ENCODE results near the gene GIGYF1.

Gene GIGYF1

GRCh38 chr7:100679129-100679926 is 14.7 kb downstream of the GIGYF1 start:
- H4K12ac ChIP-seq (ENCODE audit: low read depth, low read length): no peak overlapping the region
- no peak overlapping the region for H3K14ac ChIP-seq (ENCODE audit: low read length)
- no peak for DNase-seq
- H3K79me1 ChIP-seq (ENCODE audit: low read length): peaks cover 8% of the 10 kb centered on the region
- no peak overlapping the region for H4K8ac ChIP-seq (ENCODE audit: low read depth, low read length)
- H3K79me2 ChIP-seq (ENCODE audit: control insufficient read depth, insufficient read depth, low read length, poor library complexity): peaks cover 12% of the 10 kb centered on the region
- no peak overlapping the region for H3K9ac ChIP-seq (ENCODE audit: low read length)
- no peak overlapping the region for H3K23ac ChIP-seq (ENCODE audit: low read length)
- H3K4me2 ChIP-seq (ENCODE audit: low read length): no peak overlapping the region
- peaks cover 0 to 4% of the 10 kb centered on the region in 2 experiments for H3K4me1 ChIP-seq (ENCODE audit: control insufficient read depth in 1 of 2, insufficient read depth in 2 of 2, low read length in 2 of 2)
- H3K4ac ChIP-seq (ENCODE audit: low read depth, low read length): no peak overlapping the region
- H2BK120ac ChIP-seq (ENCODE audit: insufficient read depth, low read length, poor library complexity): no peak overlapping the region
- H2AK5ac ChIP-seq (ENCODE audit: low read length): no peak overlapping the region
- H3K4me3 ChIP-seq (ENCODE audit: low read depth, low read length): no peak overlapping the region
- no peaks in the 10 kb centered on the region for H3K9me3 ChIP-seq (ENCODE audit: insufficient read depth, low read depth, low read length)
- H2AFZ ChIP-seq (ENCODE audit: insufficient read depth, low read length, poor library complexity): no peak overlapping the region
- H2BK5ac ChIP-seq (ENCODE audit: low read depth, low read length, poor library complexity): no peak overlapping the region
- H3K36me3 ChIP-seq (ENCODE audit: control insufficient read depth in 1 of 2, insufficient read depth in 2 of 2, low read length in 2 of 2): peaks cover 76 to 77% of the 10 kb centered on the region in 2 experiments
- WGBS (ENCODE audit: extremely low coverage, insufficient coverage, insufficient read length): no CpG with 5 or more reads among the region's 13 CpGs
- no peak overlapping the region for H3K18ac ChIP-seq (ENCODE audit: low read length)
- no peak overlapping the region for H2BK12ac ChIP-seq (ENCODE audit: low read length)
- no peak overlapping the region for H4K91ac ChIP-seq (ENCODE audit: low read depth, low read length)
- H3K27me3 ChIP-seq (ENCODE audit: insufficient read depth, low read length): no peaks in the 10 kb centered on the region
- no peak overlapping the region for H3K27ac ChIP-seq (ENCODE audit: low read depth, low read length)

GRCh38 chr7:100678291-100678984 is 15.6 kb downstream of the GIGYF1 start:
- peaks cover 19% of the 10 kb centered on the region for H3K79me2 ChIP-seq (ENCODE audit: control insufficient read depth, insufficient read depth, low read length, poor library complexity)
- no peak overlapping the region for H2BK12ac ChIP-seq (ENCODE audit: low read length)
- H2BK120ac ChIP-seq (ENCODE audit: insufficient read depth, low read length, poor library complexity): no peak overlapping the region
- H3K36me3 ChIP-seq (ENCODE audit: control insufficient read depth in 1 of 2, insufficient read depth in 2 of 2, low read length in 2 of 2): peaks cover 67 to 68% of the 10 kb centered on the region in 2 experiments
- H4K91ac ChIP-seq (ENCODE audit: low read depth, low read length): no peak overlapping the region
- WGBS (ENCODE audit: extremely low coverage, insufficient coverage, insufficient read length): no CpG with 5 or more reads among the region's 35 CpGs
- H3K27me3 ChIP-seq (ENCODE audit: insufficient read depth, low read length): no peaks in the 10 kb centered on the region
- no peak overlapping the region for H2BK5ac ChIP-seq (ENCODE audit: low read depth, low read length, poor library complexity)
- no peak overlapping the region for H2AFZ ChIP-seq (ENCODE audit: insufficient read depth, low read length, poor library complexity)
- peaks cover 0 to 4% of the 10 kb centered on the region in 2 experiments for H3K4me1 ChIP-seq (ENCODE audit: control insufficient read depth in 1 of 2, insufficient read depth in 2 of 2, low read length in 2 of 2)
- no peak overlapping the region for H4K12ac ChIP-seq (ENCODE audit: low read depth, low read length)
- no peak overlapping the region for H3K4me3 ChIP-seq (ENCODE audit: low read depth, low read length)
- H3K4me2 ChIP-seq (ENCODE audit: low read length): no peak overlapping the region
- H3K14ac ChIP-seq (ENCODE audit: low read length): no peak overlapping the region
- H3K23ac ChIP-seq (ENCODE audit: low read length): no peak overlapping the region
- no peak for DNase-seq
- H2AK5ac ChIP-seq (ENCODE audit: low read length): no peak overlapping the region
- no peak overlapping the region for H3K9ac ChIP-seq (ENCODE audit: low read length)
- no peak overlapping the region for H3K18ac ChIP-seq (ENCODE audit: low read length)
- no peaks in the 10 kb centered on the region for H3K9me3 ChIP-seq (ENCODE audit: insufficient read depth, low read depth, low read length)
- peaks cover 16% of the 10 kb centered on the region for H3K79me1 ChIP-seq (ENCODE audit: low read length)
- H3K27ac ChIP-seq (ENCODE audit: low read depth, low read length): no peak overlapping the region
- H4K8ac ChIP-seq (ENCODE audit: low read depth, low read length): no peak overlapping the region
- H3K4ac ChIP-seq (ENCODE audit: low read depth, low read length): no peak overlapping the region

- H3K9ac ChIP-seq (ENCODE audit: low read length): no peak overlapping the region
These were observed 16.5 kb downstream of the GIGYF1 start for GRCh38 chr7:100677308-100678267.

More at GRCh38 chr7:100677308-100678267, 16.5 kb downstream of the GIGYF1 start:
- Histone ChIP-seq H3K4me3 (ENCODE audit: low read depth, low read length) (no peak overlapping the region), H3K18ac (ENCODE audit: low read length) (no peak overlapping the region), H4K8ac (ENCODE audit: low read depth, low read length) (no peak overlapping the region), H2BK120ac (ENCODE audit: insufficient read depth, low read length, poor library complexity) (no peak overlapping the region), H3K4me2 (ENCODE audit: low read length) (no peak overlapping the region), H3K27me3 (ENCODE audit: insufficient read depth, low read length) (no peaks in the 10 kb centered on the region), H2BK12ac (ENCODE audit: low read length) (no peak overlapping the region), H3K79me2 (ENCODE audit: control insufficient read depth, insufficient read depth, low read length, poor library complexity) (peaks cover 20% of the 10 kb centered on the region), H3K79me1 (ENCODE audit: low read length) (peaks cover 17% of the 10 kb centered on the region), H2AK5ac (ENCODE audit: low read length) (no peak overlapping the region), H2BK5ac (ENCODE audit: low read depth, low read length, poor library complexity) (no peak overlapping the region), H4K91ac (ENCODE audit: low read depth, low read length) (no peak overlapping the region), H4K12ac (ENCODE audit: low read depth, low read length) (no peak overlapping the region), H3K4me1 (ENCODE audit: control insufficient read depth in 1 of 2, insufficient read depth in 2 of 2, low read length in 2 of 2) (peaks cover 0 to 4% of the 10 kb centered on the region in 2 experiments), H3K27ac (ENCODE audit: low read depth, low read length) (no peak overlapping the region), H2AFZ (ENCODE audit: insufficient read depth, low read length, poor library complexity) (no peak overlapping the region), H3K23ac (ENCODE audit: low read length) (no peak overlapping the region), H3K4ac (ENCODE audit: low read depth, low read length) (no peak overlapping the region), H3K14ac (ENCODE audit: low read length) (no peak overlapping the region), H3K36me3 (ENCODE audit: control insufficient read depth in 1 of 2, insufficient read depth in 2 of 2, low read length in 2 of 2) (peaks cover 59 to 60% of the 10 kb centered on the region in 2 experiments), H3K9me3 (ENCODE audit: insufficient read depth, low read depth, low read length) (no peaks in the 10 kb centered on the region)
- DNase-seq: no peak
- no CpG with 5 or more reads among the region's 36 CpGs for WGBS (ENCODE audit: extremely low coverage, insufficient coverage, insufficient read length)

Measured in trophoblast cell (in vitro differentiated cells and primary cell).